Dedifferentiated amniotic fluid mesenchymal stem cell (primary cell): Measurements from ENCODE around the gene SUGP2.
"Not testable (repeated sequence)": the region's sequence is repeated elsewhere in the genome, so short reads cannot be mapped to it uniquely, and the experiment has no call there.

ENCODE experiments used
- DNase-seq: peaks from one replicate; pipeline ENCODE4 v3.0.0-alpha.2; 2016; ENCODE audit errors: extremely low spot score

Gene SUGP2

DNA sequence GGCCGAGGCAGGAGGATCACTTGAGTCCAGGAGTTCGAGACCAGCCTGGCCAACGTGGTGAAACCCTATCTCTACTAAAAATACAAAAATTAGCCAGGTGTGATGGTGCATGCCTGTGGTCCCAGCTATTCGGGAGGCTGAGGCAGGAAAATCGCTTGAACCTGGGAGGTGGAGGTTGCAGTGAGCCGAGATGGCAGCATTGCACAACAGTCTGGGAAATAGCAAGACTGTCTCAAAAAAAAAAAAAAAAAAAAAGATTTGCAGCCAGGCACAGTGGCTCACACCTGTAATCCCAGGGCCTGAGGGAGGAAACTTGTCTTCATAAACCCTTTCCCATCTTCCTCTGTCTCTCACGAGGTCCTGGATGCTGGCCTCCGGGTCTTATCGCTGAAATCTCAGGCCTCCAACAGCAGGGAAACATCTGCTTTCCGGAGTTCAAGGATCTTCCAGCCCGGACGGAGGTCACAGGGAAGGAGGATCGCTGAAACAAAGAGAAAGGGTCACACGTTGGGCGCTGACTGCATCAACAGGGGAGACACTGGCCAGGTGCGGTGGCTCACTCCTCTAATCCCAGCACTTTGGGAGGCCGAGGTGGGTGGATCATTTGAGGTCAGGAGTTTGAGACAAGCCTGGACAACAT is 80.8 kb downstream of the SUGP2 start:
- DNase-seq = not testable (repeated sequence)

DNA sequence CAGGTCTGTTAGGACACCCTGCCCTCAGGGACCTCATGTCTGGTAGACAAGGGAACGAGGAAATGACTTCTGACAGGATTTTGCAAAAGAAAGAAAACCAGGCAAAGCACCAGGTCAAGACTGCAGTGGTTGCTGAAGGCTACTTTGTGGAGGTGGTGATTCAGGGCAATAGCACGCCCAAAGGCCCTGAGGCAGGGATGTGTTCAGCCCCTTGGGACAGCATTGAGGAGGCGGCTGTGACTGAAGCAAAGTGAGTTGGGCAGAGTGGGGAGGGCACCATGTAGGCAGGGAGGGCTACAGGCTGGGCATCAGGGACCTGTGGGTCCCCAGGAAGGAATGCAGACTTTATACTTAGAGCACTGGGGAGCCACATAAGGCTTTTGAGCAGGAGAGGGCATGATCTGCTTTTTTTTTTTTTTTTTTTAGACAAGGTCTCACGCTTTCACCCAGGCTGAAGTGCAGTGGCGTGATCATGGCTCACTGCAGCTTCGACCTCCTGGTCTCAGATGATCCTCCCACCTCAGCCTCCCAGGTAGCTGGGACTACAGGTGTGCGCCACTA is 81.5 kb downstream of the SUGP2 start:
- peak; percentile 34 for DNase-seq

DNA sequence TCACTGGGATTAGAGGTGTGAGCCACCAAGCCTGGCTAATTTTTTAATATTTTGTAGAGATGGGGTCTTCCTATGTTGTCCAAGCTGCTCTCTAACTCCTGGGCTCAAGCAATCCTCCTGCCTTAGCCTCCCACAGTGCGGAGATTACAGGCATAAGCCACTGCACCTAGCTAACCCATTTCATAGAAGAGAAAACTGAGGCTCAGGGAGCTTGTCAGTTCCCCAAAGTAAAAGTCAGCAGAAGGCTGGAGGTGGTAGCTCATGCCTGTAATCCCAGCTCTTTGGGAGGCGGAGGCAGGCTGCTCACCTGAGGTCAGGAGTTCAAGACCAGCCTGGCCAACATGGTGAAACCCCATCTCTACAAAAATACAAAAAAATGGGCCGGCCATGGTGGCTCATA is 83.5 kb downstream of the SUGP2 start:
- no peak for DNase-seq

GRCh38 chr19:18948976-18949356 is 84.4 kb downstream of the SUGP2 start:
- no peak for DNase-seq

DNA sequence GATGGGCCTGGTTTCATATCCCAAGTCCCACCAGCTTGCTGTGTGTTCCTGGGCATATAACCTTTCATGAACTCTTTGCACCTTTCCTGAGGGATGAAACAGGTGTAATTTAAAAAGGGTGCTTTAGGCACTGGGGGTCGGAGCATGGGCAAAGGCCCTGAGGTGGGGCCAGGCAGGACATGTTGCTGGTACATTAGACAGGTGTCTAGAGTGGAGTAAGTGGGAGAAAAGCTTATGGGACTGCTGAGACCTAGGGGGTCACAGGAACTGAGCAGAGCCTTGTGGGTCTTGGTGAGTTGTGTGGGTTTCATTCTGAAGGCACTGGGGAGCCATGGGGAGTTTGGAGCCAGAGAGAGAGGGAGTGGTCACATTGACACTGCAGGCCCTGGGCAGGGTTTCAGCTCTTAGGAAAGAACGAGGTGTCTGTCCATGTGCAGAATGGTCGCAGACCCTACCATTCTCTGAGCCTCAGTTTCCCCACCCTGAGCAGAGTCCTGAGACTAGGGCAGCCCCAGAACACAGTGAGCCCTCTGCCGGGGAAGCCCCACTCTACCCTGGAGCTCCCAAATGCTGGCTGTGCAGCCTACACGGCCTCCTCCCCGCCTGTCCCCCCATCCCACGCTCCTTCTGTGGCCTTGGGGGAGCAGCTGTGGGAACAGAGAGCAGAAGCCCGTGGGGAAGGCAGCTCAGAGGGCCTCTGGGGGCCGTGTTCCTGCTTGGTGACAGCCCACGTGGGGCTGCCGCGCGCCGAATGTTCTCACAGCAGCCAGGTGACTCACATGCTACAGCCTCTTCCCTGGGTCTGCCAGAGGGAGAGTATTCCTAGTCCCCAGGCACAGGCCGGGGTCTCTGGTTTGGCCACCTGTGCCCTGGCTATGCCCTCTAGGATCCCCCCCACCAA is 85.0 kb downstream of the SUGP2 start:
- no peak for DNase-seq

GRCh38 chr19:18946918-18947317 is 86.4 kb downstream of the SUGP2 start:
- DNase-seq = no peak

GRCh38 chr19:18946335-18946734 is 87.0 kb downstream of the SUGP2 start:
- DNase-seq = no peak

GRCh38 chr19:18945297-18945696 is 88.0 kb downstream of the SUGP2 start:
- no peak for DNase-seq

- no peak for DNase-seq
These were observed 89.9 kb downstream of the SUGP2 start for GRCh38 chr19:18943465-18943864.

DNA sequence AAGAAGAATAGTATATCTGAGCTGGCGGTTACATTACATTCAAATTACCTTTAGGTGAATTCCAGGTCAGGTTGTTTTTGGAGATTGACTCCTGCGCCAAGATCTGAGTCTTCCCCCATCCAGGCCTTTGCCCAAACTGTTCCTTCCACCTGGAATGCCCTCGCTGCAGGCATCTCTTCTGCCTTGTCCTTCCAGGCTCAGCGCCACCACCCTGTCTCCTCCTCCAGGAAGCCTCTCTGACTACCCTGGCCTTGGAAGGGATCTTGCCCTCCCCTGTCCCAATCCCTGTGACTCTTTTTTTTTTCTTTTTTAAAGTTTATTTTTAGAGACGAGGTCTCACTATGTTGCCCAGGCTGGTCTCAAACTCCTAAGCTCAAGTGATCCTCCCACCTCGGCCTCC is 90.6 kb downstream of the SUGP2 start:
- no peak for DNase-seq

- no peak for DNase-seq
These were observed 91.5 kb downstream of the SUGP2 start for GRCh38 chr19:18941628-18942354.
